Activated CD4-positive, alpha-beta memory T cell treated with anti-CD3 and anti-CD28 coated beads, Interleukin-2, amount 10 ng/mL, durations not matched to agents 7 days and 5 days (primary cell): ENCODE data around the gene CDHR2. TPM values are rescaled to one million over a fixed set of nuclear protein-coding genes. Genes with fewer than 3 reads are reported as not detected.

Experiments
- CTCF ChIA-PET: fragments of 350-600 bp; sonication (Branson Sonifier 250); formaldehyde crosslinking; loops from one replicate; lab custom pipeline; 2021; ENCODE audit warnings: antibody characterized with exemption, inconsistent platforms; lab: Charles Lee
- POLR2A ChIA-PET: fragments of 350-600 bp; sonication (Branson Sonifier 250); formaldehyde crosslinking; loops from one replicate; lab custom pipeline; 2021; ENCODE audit warnings: antibody characterized with exemption; lab: Charles Lee
- DNase-seq: peaks from one replicate; pipeline ENCODE4 v3.0.0-alpha.2; 2020
- H3K27ac Mint-ChIP-seq: one replicate; pipeline ENCODE4 v1.8.0; 2021; ENCODE audit warnings: mild to moderate bottlenecking, mixed read lengths
- H3K27me3 Mint-ChIP-seq: one replicate; pipeline ENCODE4 v1.8.0; 2021; ENCODE audit warnings: mixed read lengths
- H3K36me3 Mint-ChIP-seq: one replicate; pipeline ENCODE4 v1.8.0; 2021; ENCODE audit warnings: low read depth, mixed read lengths
- H3K4me1 Mint-ChIP-seq: one replicate; pipeline ENCODE4 v1.8.0; 2021; ENCODE audit warnings: mixed read lengths
- H3K4me3 Mint-ChIP-seq: one replicate; pipeline ENCODE4 v1.8.0; 2021; ENCODE audit warnings: mild to moderate bottlenecking, mixed read lengths
- H3K9me3 Mint-ChIP-seq: one replicate; pipeline ENCODE4 v1.8.0; 2021; ENCODE audit warnings: mixed read lengths
- total RNA-seq, 2 experiments: library from RNA; stranded (reverse); gene quantifications; one replicate each; pipeline ENCODE4 v1.2.3, GENCODE V29; 2021

The CDHR2 gene
- total RNA-seq, 2 experiments from 2014 or later: 1.6 to 2.3 TPM

DNA sequence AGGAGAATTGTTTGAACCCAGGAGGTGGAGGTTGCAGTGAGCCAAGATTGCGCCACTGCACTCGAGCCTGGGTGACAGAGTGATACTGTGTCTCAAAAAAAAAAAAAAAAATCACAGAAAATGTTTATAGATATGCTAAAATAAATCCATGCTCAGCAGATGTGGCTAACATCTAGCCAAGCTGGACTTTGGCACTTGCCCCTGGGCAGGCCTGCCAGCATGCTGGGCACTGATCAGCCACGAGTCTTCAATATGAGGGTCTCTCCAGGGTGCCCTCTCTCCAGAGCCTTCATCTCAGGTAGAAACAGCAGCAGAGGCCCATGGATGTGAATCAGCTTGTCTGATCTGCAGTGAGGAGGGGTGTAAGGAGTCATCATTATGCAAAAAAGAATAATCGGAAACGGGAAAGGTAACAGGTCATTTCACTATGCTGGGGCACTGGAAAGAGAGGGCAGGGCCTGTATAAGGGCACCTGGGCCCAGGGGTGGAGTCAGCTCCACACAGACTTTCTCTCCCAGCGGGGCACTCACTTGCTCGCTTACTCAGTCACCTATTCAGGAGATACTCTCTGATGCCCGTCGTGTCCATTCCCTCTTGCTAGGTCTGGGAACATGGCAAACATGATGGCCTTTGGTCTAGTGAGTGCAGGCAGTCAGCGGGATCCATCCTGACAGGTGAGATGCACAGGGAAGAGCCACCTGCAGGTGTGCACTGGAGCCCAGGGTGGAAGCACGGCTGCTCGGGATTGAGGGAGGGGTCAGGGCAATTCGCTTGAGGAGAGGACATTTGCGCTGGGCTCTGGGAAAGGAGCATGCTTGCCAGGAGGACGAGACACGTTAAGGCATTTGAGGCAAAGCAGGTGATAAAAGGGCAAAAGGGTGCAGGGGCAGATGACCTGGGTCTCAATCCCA lies 29.1 kb upstream of the CDHR2 start:
- ChIA-PET CTCF (no interaction called here), POLR2A (interaction anchor here (1.1 to 1.7 kb wide), 2 partner anchors 13 to 17 kb away, joined by 3 to 6 read pairs; partner anchors contain the start of gene RNF44)
- no peak for DNase-seq
- H3K4me1 Mint-ChIP-seq: peaks cover 9% of the 10 kb centered on the region
- no peaks in the 10 kb centered on the region for H3K9me3 Mint-ChIP-seq
- H3K4me3 Mint-ChIP-seq: no peak overlapping the region
- peaks cover 2% of the 10 kb centered on the region for H3K27me3 Mint-ChIP-seq
- H3K27ac Mint-ChIP-seq: no peak overlapping the region
- H3K36me3 Mint-ChIP-seq: no peaks in the 10 kb centered on the region

DNA sequence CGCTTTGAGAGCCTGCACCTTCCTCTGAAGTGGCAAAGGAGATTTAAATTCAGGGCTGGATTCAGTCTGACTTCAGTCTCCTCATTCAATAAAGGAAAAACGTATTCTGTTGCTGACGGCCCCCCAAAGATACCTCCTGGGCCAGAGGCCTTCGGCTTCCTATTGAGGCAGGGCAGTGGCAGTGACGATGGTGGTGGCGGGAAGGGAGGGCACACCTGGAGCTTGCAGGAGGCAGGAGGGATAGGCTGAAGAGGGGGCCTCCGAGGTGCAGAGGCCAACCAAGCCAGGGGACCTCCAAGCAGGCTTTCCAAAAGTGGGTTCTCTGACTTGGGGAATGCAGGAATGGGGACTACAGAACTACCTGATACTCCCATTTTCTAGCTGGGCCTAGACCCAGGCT lies 27.9 kb upstream of the CDHR2 start:
- POLR2A ChIA-PET: interaction anchor here (1.1 kb wide), 1 partner anchor 16 kb away, joined by 3 read pairs; the partner anchor contains the start of gene RNF44
- no peak overlapping the region for H3K27ac Mint-ChIP-seq
- CTCF ChIA-PET: no interaction called here

DNA sequence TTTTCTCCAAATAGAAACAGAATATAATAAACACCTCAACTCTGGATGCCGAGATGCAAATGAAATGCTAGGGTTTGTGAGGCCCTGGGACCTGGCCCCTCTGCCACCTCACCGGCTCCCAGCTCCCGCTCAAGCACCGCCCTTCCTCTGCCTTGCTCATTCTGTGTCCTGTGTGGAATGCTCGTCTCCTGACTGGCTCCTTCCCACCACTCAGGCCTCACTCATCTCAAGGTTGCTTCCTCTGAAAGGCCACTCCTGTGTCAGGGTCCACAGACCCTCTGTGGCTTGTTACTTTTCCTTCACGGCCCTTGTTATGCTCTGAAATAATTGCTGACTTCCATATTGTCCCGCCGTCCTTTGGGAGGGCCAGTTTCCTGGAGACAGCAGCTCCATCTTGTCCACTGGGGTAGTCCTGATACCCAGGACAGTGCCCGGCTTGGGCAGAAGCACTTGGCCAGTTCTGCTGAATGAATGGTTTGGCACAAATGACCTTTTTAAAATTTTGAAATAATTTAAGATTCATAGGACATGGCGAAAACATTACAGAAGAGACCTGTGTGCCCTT lies 27.4 kb upstream of the CDHR2 start:
- POLR2A ChIA-PET: interaction anchor here (1.1 kb wide), 1 partner anchor 15 kb away, joined by 3 read pairs; the partner anchor contains the start of gene RNF44
- H3K27me3 Mint-ChIP-seq: peaks cover 2% of the 10 kb centered on the region
- no peak overlapping the region for H3K4me3 Mint-ChIP-seq
- peaks cover 6% of the 10 kb centered on the region for H3K4me1 Mint-ChIP-seq
- H3K36me3 Mint-ChIP-seq: peaks cover 4% of the 10 kb centered on the region
- DNase-seq: no peak
- CTCF ChIA-PET: no interaction called here
- no peak overlapping the region for H3K27ac Mint-ChIP-seq
- no peaks in the 10 kb centered on the region for H3K9me3 Mint-ChIP-seq

More for the DNA sequence above, 27.9 kb upstream of the CDHR2 start:
- Mint-ChIP-seq H3K4me3 (no peak overlapping the region), H3K27me3 (peaks cover 2% of the 10 kb centered on the region), H3K4me1 (peaks cover 6% of the 10 kb centered on the region), H3K36me3 (peaks cover 4% of the 10 kb centered on the region), H3K9me3 (no peaks in the 10 kb centered on the region)
- DNase-seq: no peak

DNA sequence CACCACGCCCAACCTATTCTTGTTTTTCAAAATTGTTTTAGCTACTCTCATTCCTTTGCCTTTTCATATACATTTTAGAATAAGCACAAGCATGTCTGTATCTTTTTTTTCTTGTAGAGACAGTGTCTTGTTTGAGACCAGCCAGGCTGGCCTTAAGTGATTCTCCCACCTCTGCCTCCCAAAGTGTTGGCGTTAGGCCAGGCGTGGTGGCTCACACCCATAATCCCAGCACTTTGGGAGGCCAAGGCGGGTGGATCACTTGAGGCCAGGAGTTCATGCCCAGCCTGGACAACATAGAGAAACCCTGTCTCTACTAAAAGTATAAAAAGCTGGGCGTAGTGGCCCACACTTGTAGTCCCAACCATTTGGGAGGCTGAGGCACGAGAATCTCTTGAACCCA lies 25.0 kb upstream of the CDHR2 start:
- POLR2A ChIA-PET: interaction anchor here (1.7 to 1.8 kb wide), 2 partner anchors 10 to 19 kb away, joined by 5 to 8 read pairs; no protein-coding TSS in a partner anchor
- DNase-seq: no peak
- Mint-ChIP-seq H3K4me3 (no peak overlapping the region), H3K27me3 (peaks cover 2% of the 10 kb centered on the region), H3K36me3 (peaks cover 19% of the 10 kb centered on the region), H3K4me1 (peaks cover 13% of the 10 kb centered on the region), H3K9me3 (no peaks in the 10 kb centered on the region), H3K27ac (no peak overlapping the region)
- CTCF ChIA-PET: no interaction called here

DNA sequence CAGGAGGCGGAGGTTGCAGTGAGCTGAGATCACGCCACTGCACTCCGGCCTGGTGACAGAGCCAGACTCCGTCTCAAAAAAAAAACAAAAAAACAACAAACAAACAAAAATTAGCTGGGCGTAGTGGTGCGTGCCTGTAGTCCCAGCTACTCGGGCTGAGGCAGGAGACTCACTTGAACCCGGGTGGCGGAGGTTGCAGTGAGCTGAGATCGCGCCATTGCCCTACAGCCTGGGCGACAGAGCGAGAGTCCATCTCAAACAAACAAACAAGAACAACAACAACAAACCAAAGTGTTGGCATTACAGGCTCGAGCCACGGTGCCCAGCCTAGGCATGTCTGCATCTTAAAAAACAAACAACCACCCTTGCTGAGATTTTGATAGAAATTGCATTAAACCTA lies 24.2 kb upstream of the CDHR2 start:
- DNase-seq: no peak
- peaks cover 26% of the 10 kb centered on the region for H3K36me3 Mint-ChIP-seq
- ChIA-PET POLR2A (interaction anchor here (0.9 to 1.8 kb wide), 3 partner anchors 9 to 17 kb away, joined by 3 to 4 read pairs (median 4); no protein-coding TSS in a partner anchor), CTCF (no interaction called here)
- peaks cover 2% of the 10 kb centered on the region for H3K27me3 Mint-ChIP-seq
- no peak overlapping the region for H3K4me3 Mint-ChIP-seq
- peaks cover 20% of the 10 kb centered on the region for H3K4me1 Mint-ChIP-seq
- H3K27ac Mint-ChIP-seq: no peak overlapping the region
- no peaks in the 10 kb centered on the region for H3K9me3 Mint-ChIP-seq

DNA sequence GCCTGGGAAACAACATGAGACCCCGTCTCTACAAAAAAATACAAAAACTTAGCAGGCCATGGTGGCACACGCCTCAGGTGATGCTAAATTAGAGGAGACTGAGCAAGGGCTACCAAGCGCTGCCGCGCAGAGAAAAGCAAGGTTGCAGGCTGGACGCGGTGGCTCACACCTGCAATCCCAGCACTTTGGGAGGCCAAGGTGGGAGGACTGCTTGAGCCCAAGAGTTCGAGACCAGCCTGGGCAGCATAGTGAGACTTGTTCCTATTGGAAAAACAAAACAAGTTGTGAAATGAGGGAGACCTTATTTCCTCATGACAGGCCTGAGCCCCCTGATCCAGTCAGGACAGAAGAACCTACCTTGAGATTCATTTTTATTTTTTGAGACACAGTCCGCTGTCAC lies 23.5 kb upstream of the CDHR2 start:
- no peaks in the 10 kb centered on the region for H3K9me3 Mint-ChIP-seq
- peaks cover 2% of the 10 kb centered on the region for H3K27me3 Mint-ChIP-seq
- H3K36me3 Mint-ChIP-seq: peaks cover 29% of the 10 kb centered on the region
- no peak overlapping the region for H3K4me3 Mint-ChIP-seq
- H3K4me1 Mint-ChIP-seq: peaks cover 20% of the 10 kb centered on the region
- POLR2A ChIA-PET: interaction anchor here (1.2 to 1.8 kb wide), 2 partner anchors 8 to 16 kb away, joined by 3 to 4 read pairs; no protein-coding TSS in a partner anchor
- CTCF ChIA-PET: no interaction called here
- DNase-seq: no peak
- H3K27ac Mint-ChIP-seq: no peak overlapping the region

DNA sequence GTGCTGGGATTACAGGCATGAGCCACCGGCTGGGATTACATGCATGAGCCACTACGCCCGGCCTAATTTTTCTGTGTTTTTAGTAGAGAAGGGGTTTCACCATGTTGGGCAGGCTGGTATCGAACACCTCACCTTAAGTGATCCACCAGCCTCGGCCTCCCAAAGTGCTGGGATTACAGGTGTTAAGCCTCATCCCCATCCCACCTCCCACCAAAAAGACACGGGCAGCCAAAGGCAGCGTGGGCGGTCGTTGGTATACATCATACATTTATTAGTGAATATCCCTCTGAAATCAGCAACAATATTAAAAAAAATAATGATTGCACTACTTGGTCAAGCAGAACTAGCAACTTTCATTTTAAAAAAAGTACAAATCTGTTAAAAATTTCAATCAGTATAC lies 22.7 kb upstream of the CDHR2 start:
- Mint-ChIP-seq H3K4me1 (peaks cover 27% of the 10 kb centered on the region), H3K9me3 (no peaks in the 10 kb centered on the region), H3K36me3 (peaks cover 35% of the 10 kb centered on the region), H3K27me3 (peaks cover 2% of the 10 kb centered on the region), H3K4me3 (no peak overlapping the region), H3K27ac (no peak overlapping the region)
- POLR2A ChIA-PET: interaction anchor here (1.0 to 1.8 kb wide), 2 partner anchors 10 to 15 kb away, joined by 3 to 4 read pairs; no protein-coding TSS in a partner anchor
- CTCF ChIA-PET: no interaction called here
- no peak for DNase-seq

DNA sequence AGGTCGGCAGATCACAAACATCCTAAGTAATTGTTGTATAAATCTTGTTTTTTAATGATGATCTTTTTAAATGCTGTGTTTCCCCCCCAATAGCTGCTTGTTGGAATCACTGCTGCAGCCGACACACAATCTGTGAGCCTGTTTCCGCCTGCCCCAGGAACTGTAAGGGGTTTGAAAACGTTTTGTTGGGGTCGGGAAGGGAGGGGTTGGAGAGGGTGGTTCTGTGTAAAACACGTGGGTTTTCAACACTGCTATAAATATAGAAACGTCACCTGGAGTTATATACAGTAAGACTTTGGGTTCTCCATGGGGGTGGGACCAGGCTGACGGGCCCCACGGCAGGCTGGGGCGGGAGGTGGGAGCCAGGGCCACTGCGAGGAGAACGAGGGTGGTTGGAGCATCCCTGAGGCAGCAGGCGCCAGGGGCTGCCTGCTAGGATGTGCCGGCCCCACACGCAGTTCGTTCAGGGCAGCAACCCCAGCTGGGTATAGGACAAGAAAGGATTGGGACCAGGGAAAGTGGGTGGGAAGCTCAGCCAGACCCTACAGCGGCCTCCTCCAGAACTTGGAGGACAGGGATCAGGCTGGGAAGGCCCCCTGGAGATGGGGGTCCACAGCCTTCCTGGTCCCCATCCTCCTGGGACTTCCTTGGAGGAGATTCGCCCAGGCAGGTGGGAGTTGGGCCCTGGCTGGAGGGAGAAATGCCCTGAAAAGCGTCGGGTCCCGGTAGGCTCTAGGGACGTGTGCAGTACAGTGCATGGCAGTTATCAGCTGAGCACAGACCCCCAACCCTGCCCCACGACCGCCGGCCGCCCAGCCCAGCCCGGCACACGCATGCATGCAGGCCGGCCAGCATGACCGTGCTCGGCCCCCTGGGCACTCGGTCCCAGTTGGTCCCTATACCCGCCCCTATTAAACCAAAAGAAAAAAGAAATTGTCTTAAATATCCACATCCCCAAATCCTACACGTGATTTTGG lies 21.6 kb upstream of the CDHR2 start:
- H3K4me1 Mint-ChIP-seq: peaks cover 33% of the 10 kb centered on the region
- H3K4me3 Mint-ChIP-seq: no peak overlapping the region
- H3K27me3 Mint-ChIP-seq: peaks cover 2% of the 10 kb centered on the region
- no peak for DNase-seq
- no peak overlapping the region for H3K27ac Mint-ChIP-seq
- ChIA-PET POLR2A (interaction anchor here (1.0 kb wide), 1 partner anchor 9 kb away, joined by 3 read pairs; no protein-coding TSS in a partner anchor), CTCF (no interaction called here)
- peaks cover 40% of the 10 kb centered on the region for H3K36me3 Mint-ChIP-seq
- no peaks in the 10 kb centered on the region for H3K9me3 Mint-ChIP-seq

DNA sequence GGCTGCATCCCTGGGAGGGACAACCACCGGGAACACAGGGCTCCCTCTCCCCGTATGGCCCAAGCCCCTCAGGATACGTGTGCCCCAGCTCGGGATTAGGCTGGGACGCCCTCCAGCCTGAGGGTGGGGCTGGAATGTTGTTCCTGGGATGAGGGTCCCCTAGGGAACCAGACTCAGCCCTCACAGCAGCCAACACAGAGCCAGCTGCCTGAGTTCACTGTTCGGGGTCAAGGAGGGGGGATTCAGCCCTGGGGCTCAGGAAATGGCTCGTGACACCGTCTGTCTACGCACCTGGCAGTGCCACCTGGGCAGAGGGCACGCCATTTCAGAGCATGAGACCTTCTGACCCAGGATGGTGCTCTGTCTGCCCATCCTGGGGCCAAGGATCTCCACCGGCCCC lies 20.8 kb upstream of the CDHR2 start:
- Mint-ChIP-seq H3K4me3 (no peak overlapping the region), H3K27me3 (no peaks in the 10 kb centered on the region), H3K27ac (no peak overlapping the region), H3K36me3 (peaks cover 45% of the 10 kb centered on the region), H3K4me1 (peaks cover 39% of the 10 kb centered on the region), H3K9me3 (no peaks in the 10 kb centered on the region)
- no peak for DNase-seq
- POLR2A ChIA-PET: interaction anchor here (0.7 to 10.5 kb wide), 3 partner anchors 9 to 78 kb away, joined by 3 to 156 read pairs (median 145); partner anchors contain the start of genes FAF2 and RNF44
- CTCF ChIA-PET: no interaction called here

DNA sequence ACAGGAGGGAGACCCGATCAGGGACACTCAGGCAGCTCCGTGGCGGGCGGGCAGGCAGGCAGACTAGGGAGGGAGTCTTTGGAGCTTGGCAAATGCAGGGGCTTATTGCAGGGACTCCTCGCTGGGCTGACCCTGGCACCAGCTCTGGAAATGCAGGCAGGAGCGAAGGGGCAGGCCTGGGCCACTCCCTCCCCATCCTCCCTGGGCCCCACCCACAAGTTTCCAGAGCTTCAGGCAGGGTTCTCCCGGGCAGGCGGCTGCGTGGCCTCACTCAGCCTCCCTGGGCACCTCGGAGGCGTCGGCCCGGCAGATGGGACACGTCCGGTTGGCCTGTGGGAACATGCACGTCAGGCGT lies 20.4 kb upstream of the CDHR2 start:
- no peak for DNase-seq
- H3K4me3 Mint-ChIP-seq: no peak overlapping the region
- H3K9me3 Mint-ChIP-seq: no peaks in the 10 kb centered on the region
- ChIA-PET CTCF (interaction anchor here (1.5 kb wide), 1 partner anchor 132 kb away, joined by 3 read pairs; no protein-coding TSS in a partner anchor), POLR2A (interaction anchor here (0.7 to 10.5 kb wide), 3 partner anchors 9 to 78 kb away, joined by 3 to 156 read pairs (median 145); partner anchors contain the start of genes FAF2 and RNF44)
- H3K36me3 Mint-ChIP-seq: peaks cover 49% of the 10 kb centered on the region
- no peaks in the 10 kb centered on the region for H3K27me3 Mint-ChIP-seq
- peaks cover 43% of the 10 kb centered on the region for H3K4me1 Mint-ChIP-seq
- H3K27ac Mint-ChIP-seq: no peak overlapping the region

DNA sequence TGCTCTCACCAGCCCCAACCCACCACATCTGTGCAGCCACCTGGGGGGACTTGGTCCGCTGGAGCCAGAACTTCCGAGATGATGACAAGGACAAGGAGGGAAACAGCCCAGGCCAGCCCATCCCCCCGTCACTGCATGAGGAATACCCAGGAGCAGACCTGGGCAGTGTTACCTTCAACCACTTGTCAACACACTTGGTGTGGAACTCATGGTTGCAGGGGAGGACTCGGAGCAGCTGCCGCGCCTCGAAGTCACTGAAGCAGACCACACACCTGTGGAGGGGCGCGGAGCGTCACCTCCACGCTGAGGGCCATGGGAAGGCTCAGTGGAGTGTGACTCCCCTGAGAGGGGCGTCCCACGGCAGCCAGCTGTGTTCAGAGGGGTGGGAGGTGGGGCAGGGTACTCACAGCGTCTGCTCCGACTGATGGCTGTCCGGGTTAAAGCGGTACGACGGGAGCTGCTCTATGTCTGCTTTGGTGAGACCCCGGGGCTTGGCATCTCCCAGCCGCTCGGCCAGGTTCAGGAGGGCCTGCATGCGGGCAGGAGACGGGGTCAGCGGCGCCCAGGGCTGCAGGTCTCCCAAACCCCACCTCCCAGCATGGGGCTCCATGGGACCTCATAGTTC lies 19.9 kb upstream of the CDHR2 start:
- Mint-ChIP-seq H3K36me3 (peaks cover 53% of the 10 kb centered on the region), H3K4me3 (peak overlapping the region; percentile 68), H3K9me3 (no peaks in the 10 kb centered on the region), H3K4me1 (peaks cover 48% of the 10 kb centered on the region), H3K27ac (peak overlapping the region; percentile 83), H3K27me3 (no peaks in the 10 kb centered on the region)
- ChIA-PET POLR2A (interaction anchor here (0.8 to 10.5 kb wide), 5 partner anchors 11 to 79 kb away, joined by 4 to 156 read pairs (median 4); partner anchors contain the start of gene FAF2), CTCF (interaction anchor here (0.6 to 3.5 kb wide), 7 partner anchors 9 to 131 kb away, joined by 3 to 24 read pairs (median 3); partner anchors contain the start of genes CLTB and FAF2)
- no peak for DNase-seq
